Cardiac muscle cell (in vitro differentiated cells and primary cell): Measurements from ENCODE around the gene CDC42EP2. TPM values are rescaled to one million over a fixed set of nuclear protein-coding genes. Genes with fewer than 3 reads are reported as not detected.

Experiments
- DNase-seq, 2 donors: peaks; one replicate each; pipeline versions ENCODE4 v3.0.0 to v3.0.0-alpha.2; 2010 to 2017; ENCODE audit warnings: low read depth in 1 of 2, low spot score in 1 of 2
- H3K27ac ChIP-seq: fragments of 200-600 bp; sonication (generic); 2 replicates; pipeline ENCODE4 v1.5.1; 2016
- H3K27me3 ChIP-seq: fragments of 200-600 bp; sonication (generic); 2 replicates; pipeline ENCODE4 v1.6.0; 2016; ENCODE audit warnings: control low read depth
- H3K36me3 ChIP-seq: fragments of 200-600 bp; sonication (generic); 2 replicates; pipeline ENCODE4 v1.5.1; 2016; ENCODE audit warnings: control low read depth
- H3K4me1 ChIP-seq: fragments of 200-600 bp; sonication (generic); 2 replicates; pipeline ENCODE4 v1.8.1; 2017; ENCODE audit warnings: low read depth, mild to moderate bottlenecking, mixed run types
- H3K4me3 ChIP-seq: fragments of 200-600 bp; sonication (generic); 2 replicates; pipeline ENCODE4 v1.5.1; 2016; ENCODE audit warnings: mild to moderate bottlenecking
- H3K9me3 ChIP-seq: fragments of 200-600 bp; sonication (generic); 2 replicates; pipeline ENCODE4 v1.5.1; 2017; ENCODE audit warnings: low read depth, mild to moderate bottlenecking, control low read depth
- polyA plus RNA-seq: library from polyadenylated mRNA; unstranded; fragments of >200 nt; fragmentation: Nextera tagmentation; extraction: Ambion mirVana; gene quantifications from 2 replicates; pipeline ENCODE4 v1.2.1, GENCODE V29; 2016
- total RNA-seq: library from RNA; depleted of rRNA; stranded (reverse); fragments of >200 nt; gene quantifications from 2 replicates; pipeline ENCODE4 v1.2.3, GENCODE V29; 2016
- TF ChIP-seq, protein P1 (sequence below): IDR thresholded peaks from 2 replicates; pipeline ENCODE4 v1.5.1; 2012; ENCODE audit warnings: low read depth, mild to moderate bottlenecking, low read length

The CDC42EP2 gene
- total and polyA plus RNA-seq, 2 experiments from 2014 or later, result 0.26 to 1.1 TPM

DNA sequence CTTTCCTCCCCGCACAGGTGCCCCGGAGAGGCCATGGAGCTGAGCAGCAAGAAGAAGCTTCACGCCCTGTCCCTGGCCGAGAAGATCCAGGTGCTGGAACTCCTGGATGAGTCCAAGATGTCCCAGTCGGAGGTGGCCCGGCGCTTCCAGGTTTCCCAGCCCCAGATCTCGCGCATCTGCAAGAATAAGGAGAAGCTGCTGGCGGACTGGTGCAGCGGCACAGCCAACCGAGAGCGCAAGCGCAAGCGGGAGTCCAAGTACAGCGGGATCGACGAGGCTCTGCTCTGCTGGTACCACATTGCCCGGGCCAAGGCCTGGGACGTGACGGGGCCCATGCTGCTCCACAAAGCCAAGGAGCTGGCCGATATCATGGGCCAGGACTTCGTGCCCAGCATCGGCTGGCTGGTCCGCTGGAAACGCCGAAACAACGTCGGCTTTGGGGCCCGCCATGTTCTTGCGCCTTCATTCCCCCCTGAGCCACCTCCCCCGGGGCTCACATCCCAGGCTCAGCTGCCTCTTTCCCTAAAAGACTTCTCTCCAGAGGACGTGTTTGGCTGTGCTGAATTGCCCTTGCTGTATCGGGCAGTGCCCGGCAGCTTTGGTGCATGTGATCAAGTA lies 41.2 kb downstream of the CDC42EP2 start:
- H3K27ac ChIP-seq, result no peak overlapping the region
- DNase-seq, result peak in 1 of 2 donors; percentile 46
- TF ChIP-seq, protein P1, sequence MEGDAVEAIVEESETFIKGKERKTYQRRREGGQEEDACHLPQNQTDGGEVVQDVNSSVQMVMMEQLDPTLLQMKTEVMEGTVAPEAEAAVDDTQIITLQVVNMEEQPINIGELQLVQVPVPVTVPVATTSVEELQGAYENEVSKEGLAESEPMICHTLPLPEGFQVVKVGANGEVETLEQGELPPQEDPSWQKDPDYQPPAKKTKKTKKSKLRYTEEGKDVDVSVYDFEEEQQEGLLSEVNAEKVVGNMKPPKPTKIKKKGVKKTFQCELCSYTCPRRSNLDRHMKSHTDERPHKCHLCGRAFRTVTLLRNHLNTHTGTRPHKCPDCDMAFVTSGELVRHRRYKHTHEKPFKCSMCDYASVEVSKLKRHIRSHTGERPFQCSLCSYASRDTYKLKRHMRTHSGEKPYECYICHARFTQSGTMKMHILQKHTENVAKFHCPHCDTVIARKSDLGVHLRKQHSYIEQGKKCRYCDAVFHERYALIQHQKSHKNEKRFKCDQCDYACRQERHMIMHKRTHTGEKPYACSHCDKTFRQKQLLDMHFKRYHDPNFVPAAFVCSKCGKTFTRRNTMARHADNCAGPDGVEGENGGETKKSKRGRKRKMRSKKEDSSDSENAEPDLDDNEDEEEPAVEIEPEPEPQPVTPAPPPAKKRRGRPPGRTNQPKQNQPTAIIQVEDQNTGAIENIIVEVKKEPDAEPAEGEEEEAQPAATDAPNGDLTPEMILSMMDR, result no peak

DNA sequence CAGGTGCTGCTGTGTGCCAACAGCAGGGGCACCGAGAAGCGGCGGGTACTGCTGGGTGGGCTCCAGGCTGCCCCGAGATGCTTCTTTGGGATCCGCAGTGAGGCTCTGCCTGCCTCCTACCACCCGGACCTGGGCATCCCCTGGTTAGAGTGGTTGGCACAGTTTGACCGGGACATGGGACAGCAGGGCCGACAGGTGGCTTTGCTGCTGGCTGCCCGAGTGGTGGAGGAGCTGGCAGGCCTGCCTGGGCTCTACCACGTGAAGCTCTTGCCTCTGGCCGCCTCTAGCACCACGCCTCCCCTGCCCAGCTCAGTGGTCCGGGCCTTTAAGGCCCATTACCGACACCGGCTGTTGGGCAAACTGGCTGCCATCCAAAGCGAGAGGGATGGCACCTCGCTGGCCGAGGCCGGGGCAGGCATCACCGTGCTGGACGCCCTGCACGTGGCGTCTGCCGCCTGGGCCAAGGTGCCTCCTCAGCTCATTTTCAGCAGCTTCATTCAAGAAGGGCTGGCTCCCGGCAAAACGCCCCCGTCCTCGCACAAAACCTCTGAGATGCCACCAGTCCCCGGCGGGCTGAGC lies 41.8 kb downstream of the CDC42EP2 start:
- peaks cover 19% of the 10 kb centered on the region for H3K27me3 ChIP-seq
- TF ChIP-seq, protein P1, result no peak

More for the DNA sequence above, 41.2 kb downstream of the CDC42EP2 start:
- no peaks in the 10 kb centered on the region for H3K9me3 ChIP-seq
- H3K4me1 ChIP-seq, result peaks cover 11% of the 10 kb centered on the region
- H3K36me3 ChIP-seq, result peaks cover 17% of the 10 kb centered on the region
- H3K4me3 ChIP-seq, result peak overlapping the region; percentile 71
- H3K27me3 ChIP-seq, result peaks cover 19% of the 10 kb centered on the region

GRCh38 chr11:65357856-65358356 lies 43.2 kb downstream of the CDC42EP2 start:
- TF ChIP-seq, protein P1, result no peak
- Histone ChIP-seq H3K27me3 (peaks cover 19% of the 10 kb centered on the region), H3K4me1 (peaks cover 11% of the 10 kb centered on the region), H3K4me3 (no peak overlapping the region), H3K27ac (no peak overlapping the region), H3K36me3 (peaks cover 3% of the 10 kb centered on the region), H3K9me3 (no peaks in the 10 kb centered on the region)
- DNase-seq, result peak in 1 of 2 donors; percentile 34

More for the DNA sequence above, 41.8 kb downstream of the CDC42EP2 start:
- no peak overlapping the region for H3K27ac ChIP-seq
- peaks cover 11% of the 10 kb centered on the region for H3K4me1 ChIP-seq
- H3K4me3 ChIP-seq, result no peak overlapping the region
- H3K36me3 ChIP-seq, result peaks cover 11% of the 10 kb centered on the region
- H3K9me3 ChIP-seq, result no peaks in the 10 kb centered on the region
- no peak for DNase-seq

DNA sequence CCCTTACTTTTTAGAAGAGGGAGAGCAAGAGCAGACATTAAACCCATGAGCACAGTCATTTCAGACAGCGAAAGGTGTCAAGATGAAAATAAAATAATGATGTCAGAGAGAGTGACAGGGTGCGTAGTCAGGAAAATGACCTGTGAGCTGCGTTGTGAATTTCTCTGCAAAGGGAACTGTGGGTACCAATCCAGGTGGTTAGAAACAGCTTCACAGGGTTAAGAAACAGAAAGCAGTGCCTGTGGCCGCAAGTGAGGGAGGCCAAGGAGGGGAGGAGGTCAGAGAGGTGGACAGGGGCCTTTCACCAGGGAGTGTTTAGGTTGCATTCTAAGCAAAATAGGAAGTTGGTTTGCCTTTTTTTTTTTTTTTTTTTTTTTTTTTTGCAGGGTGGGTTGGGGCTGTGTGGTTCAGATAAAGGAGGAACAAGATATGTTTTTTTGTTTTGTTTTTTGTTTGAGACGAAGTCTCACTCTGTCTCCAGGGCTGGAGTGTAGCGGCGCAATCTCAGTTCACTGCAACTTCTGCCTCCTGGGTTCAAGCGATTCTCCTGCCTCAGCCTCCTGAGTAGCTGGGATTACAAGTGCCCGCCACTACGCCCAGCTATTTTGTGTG lies 47.8 kb downstream of the CDC42EP2 start:
- Histone ChIP-seq H3K4me3 (no peak overlapping the region), H3K27me3 (no peaks in the 10 kb centered on the region), H3K4me1 (peaks cover 12% of the 10 kb centered on the region), H3K27ac (no peak overlapping the region), H3K9me3 (no peaks in the 10 kb centered on the region), H3K36me3 (no peaks in the 10 kb centered on the region)
- TF ChIP-seq, protein P1, result no peak
- no peak for DNase-seq

DNA sequence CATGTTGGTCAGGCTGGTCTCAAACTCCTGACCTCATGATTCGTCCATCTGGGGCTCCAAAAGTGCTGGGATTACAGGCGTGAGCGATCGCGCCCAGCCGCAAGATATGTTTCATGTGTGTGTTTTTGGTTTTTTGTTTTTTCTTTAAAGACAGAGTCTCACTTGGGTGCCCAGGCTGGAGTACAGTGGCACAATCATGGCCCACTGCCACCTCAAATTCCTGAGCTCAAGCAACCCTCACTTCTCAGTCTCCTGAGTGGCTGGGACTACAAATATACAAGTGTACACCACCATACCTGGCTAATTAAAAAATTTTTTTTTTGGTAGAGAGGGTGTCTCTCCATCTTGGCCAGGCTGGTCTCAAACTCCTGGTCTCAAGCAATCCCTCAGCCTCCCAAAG lies 48.3 kb downstream of the CDC42EP2 start:
- DNase-seq, result no peak
- no peak overlapping the region for H3K27ac ChIP-seq
- TF ChIP-seq, protein P1, result no peak
- H3K4me3 ChIP-seq, result no peak overlapping the region
- H3K4me1 ChIP-seq, result peaks cover 11% of the 10 kb centered on the region
- no peaks in the 10 kb centered on the region for H3K9me3 ChIP-seq
- H3K36me3 ChIP-seq, result no peaks in the 10 kb centered on the region
- H3K27me3 ChIP-seq, result no peaks in the 10 kb centered on the region
